ENCODE measurements around the gene SEMA3G.

GRCh38 chr3:52403271-52403841, 41.5 kb downstream of the SEMA3G start:
- TF ChIP-seq, protein P1, sequence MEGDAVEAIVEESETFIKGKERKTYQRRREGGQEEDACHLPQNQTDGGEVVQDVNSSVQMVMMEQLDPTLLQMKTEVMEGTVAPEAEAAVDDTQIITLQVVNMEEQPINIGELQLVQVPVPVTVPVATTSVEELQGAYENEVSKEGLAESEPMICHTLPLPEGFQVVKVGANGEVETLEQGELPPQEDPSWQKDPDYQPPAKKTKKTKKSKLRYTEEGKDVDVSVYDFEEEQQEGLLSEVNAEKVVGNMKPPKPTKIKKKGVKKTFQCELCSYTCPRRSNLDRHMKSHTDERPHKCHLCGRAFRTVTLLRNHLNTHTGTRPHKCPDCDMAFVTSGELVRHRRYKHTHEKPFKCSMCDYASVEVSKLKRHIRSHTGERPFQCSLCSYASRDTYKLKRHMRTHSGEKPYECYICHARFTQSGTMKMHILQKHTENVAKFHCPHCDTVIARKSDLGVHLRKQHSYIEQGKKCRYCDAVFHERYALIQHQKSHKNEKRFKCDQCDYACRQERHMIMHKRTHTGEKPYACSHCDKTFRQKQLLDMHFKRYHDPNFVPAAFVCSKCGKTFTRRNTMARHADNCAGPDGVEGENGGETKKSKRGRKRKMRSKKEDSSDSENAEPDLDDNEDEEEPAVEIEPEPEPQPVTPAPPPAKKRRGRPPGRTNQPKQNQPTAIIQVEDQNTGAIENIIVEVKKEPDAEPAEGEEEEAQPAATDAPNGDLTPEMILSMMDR (conservative IDR thresholded peaks at IDR 0.05; ENCODE audit: low read depth, low read length) = no peak
- TF ChIP-seq EZH2 (IDR thresholded peaks at IDR 0.05; ENCODE audit: low read length, unreplicated experiment) (no peak), EZH2phosphoT487 (IDR thresholded peaks at IDR 0.05; ENCODE audit: borderline replicate concordance, low read length) (no peak)
